ENCODE data around the gene MIDN. TPM values are rescaled to one million over a fixed set of nuclear protein-coding genes. Genes with fewer than 3 reads are reported as not detected.

MIDN gene
- total RNA-seq, 1 experiment from 2014 or later: 7.2 TPM

- H3K4me3 ChIP-seq: peak overlapping the region; percentile 90
- peaks cover 39% of the 10 kb centered on the region for H3K4me1 ChIP-seq (replicated peaks)
- peaks cover 5% of the 10 kb centered on the region; the same call in 1 of the 2 replicates for H3K9me3 ChIP-seq (replicated peaks)
- H3K36me3 ChIP-seq: peaks cover 87% of the 10 kb centered on the region
- no peak for DNase-seq (ENCODE audit: low read depth in 1 of 2, low spot score in 2 of 2)
- H3K27me3 ChIP-seq (replicated peaks): no peaks in the 10 kb centered on the region
- H3K27ac ChIP-seq: peak overlapping the region; percentile 94
These were observed 26.5 kb downstream of the MIDN start for GRCh38 chr19:1274852-1275259.

GRCh38 chr19:1275260-1275975, 27.0 kb downstream of the MIDN start, which contains the start of gene FAM174C:
Gene FAM174C (plus strand): TSS chr19:1275530. CDS start chr19:1275550, 20 bp downstream.
- H3K36me3 ChIP-seq: peaks cover 85% of the 10 kb centered on the region
- H3K4me3 ChIP-seq: peak within 1 kb of the TSS; percentile 90
- peak within 1 kb of the TSS; percentile 94 for H3K27ac ChIP-seq
- H3K9me3 ChIP-seq (replicated peaks): peaks cover 5% of the 10 kb centered on the region; the same call in 1 of the 2 replicates
- peaks cover 34% of the 10 kb centered on the region for H3K4me1 ChIP-seq (replicated peaks)
- H3K27me3 ChIP-seq (replicated peaks): no peaks in the 10 kb centered on the region
- peak; percentile 92 to 97 for DNase-seq (ENCODE audit: low read depth in 1 of 2, low spot score in 2 of 2)

GRCh38 chr19:1275976-1276627, 27.7 kb downstream of the MIDN start:
- Histone ChIP-seq H3K4me1 (replicated peaks) (peaks cover 27% of the 10 kb centered on the region), H3K36me3 (peaks cover 78% of the 10 kb centered on the region), H3K9me3 (replicated peaks) (peaks cover 5% of the 10 kb centered on the region; the same call in 1 of the 2 replicates), H3K4me3 (peak overlapping the region; percentile 90), H3K27ac (peak overlapping the region; percentile 94), H3K27me3 (replicated peaks) (no peaks in the 10 kb centered on the region)
- peak in 1 of 2 experiments; percentile 49 for DNase-seq (ENCODE audit: low read depth in 1 of 2, low spot score in 2 of 2)

- H3K27me3 ChIP-seq (replicated peaks): no peaks in the 10 kb centered on the region
- H3K4me1 ChIP-seq (replicated peaks): peaks cover 26% of the 10 kb centered on the region
- no peak overlapping the region for H3K27ac ChIP-seq
- H3K36me3 ChIP-seq: peaks cover 73% of the 10 kb centered on the region
- H3K9me3 ChIP-seq (replicated peaks): peaks cover 5% of the 10 kb centered on the region; the same call in 1 of the 2 replicates
- no peak overlapping the region for H3K4me3 ChIP-seq
- DNase-seq (ENCODE audit: low read depth in 1 of 2, low spot score in 2 of 2): no peak
These were observed 28.2 kb downstream of the MIDN start for GRCh38 chr19:1276628-1277022.

- Histone ChIP-seq H3K4me3 (no peak overlapping the region), H3K27ac (no peak overlapping the region)
These were observed 28.7 kb downstream of the MIDN start for GRCh38 chr19:1277061-1277460.

GRCh38 chr19:1278074-1278473, 29.7 kb downstream of the MIDN start:
- Histone ChIP-seq H3K4me1 (replicated peaks) (peaks cover 26% of the 10 kb centered on the region), H3K27me3 (replicated peaks) (peaks cover 1% of the 10 kb centered on the region; the same call in 1 of the 2 replicates), H3K27ac (no peak overlapping the region), H3K36me3 (peaks cover 58% of the 10 kb centered on the region), H3K9me3 (replicated peaks) (peaks cover 5% of the 10 kb centered on the region; the same call in 1 of the 2 replicates), H3K4me3 (no peak overlapping the region)
- DNase-seq (ENCODE audit: low read depth in 1 of 2, low spot score in 2 of 2): no peak

More at GRCh38 chr19:1277061-1277460, 28.7 kb downstream of the MIDN start:
- Histone ChIP-seq H3K27me3 (replicated peaks) (no peaks in the 10 kb centered on the region), H3K36me3 (peaks cover 69% of the 10 kb centered on the region), H3K4me1 (replicated peaks) (peaks cover 26% of the 10 kb centered on the region), H3K9me3 (replicated peaks) (peaks cover 5% of the 10 kb centered on the region; the same call in 1 of the 2 replicates)
- no peak for DNase-seq (ENCODE audit: low read depth in 1 of 2, low spot score in 2 of 2)

- peaks cover 26% of the 10 kb centered on the region for H3K4me1 ChIP-seq (replicated peaks)
- no peak overlapping the region for H3K4me3 ChIP-seq
- peaks cover 5% of the 10 kb centered on the region; the same call in 1 of the 2 replicates for H3K9me3 ChIP-seq (replicated peaks)
- peaks cover 10% of the 10 kb centered on the region for H3K27me3 ChIP-seq (replicated peaks)
- no peak for DNase-seq (ENCODE audit: low read depth in 1 of 2, low spot score in 2 of 2)
- H3K36me3 ChIP-seq: peaks cover 49% of the 10 kb centered on the region
- no peak overlapping the region for H3K27ac ChIP-seq
These were observed 30.6 kb downstream of the MIDN start for GRCh38 chr19:1278713-1279660.

GRCh38 chr19:1279782-1280341, 31.5 kb downstream of the MIDN start:
- peaks cover 19% of the 10 kb centered on the region for H3K4me1 ChIP-seq (replicated peaks)
- peaks cover 41% of the 10 kb centered on the region for H3K36me3 ChIP-seq
- no peak overlapping the region for H3K27ac ChIP-seq
- DNase-seq (ENCODE audit: low read depth in 1 of 2, low spot score in 2 of 2): peak; percentile 73 to 83
- H3K4me3 ChIP-seq: no peak overlapping the region
- peaks cover 19% of the 10 kb centered on the region for H3K27me3 ChIP-seq (replicated peaks)
- peaks cover 5% of the 10 kb centered on the region; the same call in 1 of the 2 replicates for H3K9me3 ChIP-seq (replicated peaks)

GRCh38 chr19:1280636-1281568, 32.5 kb downstream of the MIDN start:
- Histone ChIP-seq H3K36me3 (peaks cover 32% of the 10 kb centered on the region), H3K4me3 (no peak overlapping the region), H3K27me3 (replicated peaks) (peaks cover 26% of the 10 kb centered on the region), H3K9me3 (replicated peaks) (no peaks in the 10 kb centered on the region), H3K4me1 (replicated peaks) (peaks cover 10% of the 10 kb centered on the region), H3K27ac (no peak overlapping the region)
- no peak for DNase-seq (ENCODE audit: low read depth in 1 of 2, low spot score in 2 of 2)

- no peak overlapping the region for H3K27ac ChIP-seq
- no peaks in the 10 kb centered on the region for H3K9me3 ChIP-seq (replicated peaks)
- H3K4me1 ChIP-seq (replicated peaks): peaks cover 5% of the 10 kb centered on the region
- no peak for DNase-seq (ENCODE audit: low read depth in 1 of 2, low spot score in 2 of 2)
- H3K4me3 ChIP-seq: no peak overlapping the region
- peaks cover 29% of the 10 kb centered on the region for H3K36me3 ChIP-seq
- H3K27me3 ChIP-seq (replicated peaks): peaks cover 31% of the 10 kb centered on the region
These were observed 33.3 kb downstream of the MIDN start for GRCh38 chr19:1281569-1282287.

- Histone ChIP-seq H3K27ac (no peak overlapping the region), H3K27me3 (replicated peaks) (peaks cover 40% of the 10 kb centered on the region), H3K9me3 (replicated peaks) (no peaks in the 10 kb centered on the region), H3K4me3 (no peak overlapping the region), H3K4me1 (replicated peaks) (peaks cover 8% of the 10 kb centered on the region; the same call in 1 of the 2 replicates), H3K36me3 (peaks cover 21% of the 10 kb centered on the region)
- no peak for DNase-seq (ENCODE audit: low read depth in 1 of 2, low spot score in 2 of 2)
These were observed 34.3 kb downstream of the MIDN start for GRCh38 chr19:1282588-1283206.

Measured in SJSA1 (cell line).